Measurements from ENCODE around the gene VPS45.
"Not testable (repeated sequence)": the region's sequence is repeated elsewhere in the genome, so short reads cannot be mapped to it uniquely, and the experiment has no call there.

VPS45 gene

DNA sequence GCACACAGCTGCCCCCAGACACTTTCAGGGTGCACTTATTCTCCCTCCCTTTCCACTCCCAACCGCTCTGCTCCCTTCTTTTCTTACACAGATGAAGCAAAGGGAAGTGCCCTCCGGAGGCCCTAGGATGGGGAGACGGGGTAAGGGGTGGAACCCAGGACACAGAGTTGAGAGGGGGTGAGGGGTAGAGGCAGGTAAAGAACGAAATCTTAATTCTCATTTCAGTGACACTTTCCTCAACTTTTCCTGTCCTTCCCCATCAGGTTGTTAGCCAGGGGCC is 94.9 kb downstream of the VPS45 start:
- DNase-seq, result no peak

DNA sequence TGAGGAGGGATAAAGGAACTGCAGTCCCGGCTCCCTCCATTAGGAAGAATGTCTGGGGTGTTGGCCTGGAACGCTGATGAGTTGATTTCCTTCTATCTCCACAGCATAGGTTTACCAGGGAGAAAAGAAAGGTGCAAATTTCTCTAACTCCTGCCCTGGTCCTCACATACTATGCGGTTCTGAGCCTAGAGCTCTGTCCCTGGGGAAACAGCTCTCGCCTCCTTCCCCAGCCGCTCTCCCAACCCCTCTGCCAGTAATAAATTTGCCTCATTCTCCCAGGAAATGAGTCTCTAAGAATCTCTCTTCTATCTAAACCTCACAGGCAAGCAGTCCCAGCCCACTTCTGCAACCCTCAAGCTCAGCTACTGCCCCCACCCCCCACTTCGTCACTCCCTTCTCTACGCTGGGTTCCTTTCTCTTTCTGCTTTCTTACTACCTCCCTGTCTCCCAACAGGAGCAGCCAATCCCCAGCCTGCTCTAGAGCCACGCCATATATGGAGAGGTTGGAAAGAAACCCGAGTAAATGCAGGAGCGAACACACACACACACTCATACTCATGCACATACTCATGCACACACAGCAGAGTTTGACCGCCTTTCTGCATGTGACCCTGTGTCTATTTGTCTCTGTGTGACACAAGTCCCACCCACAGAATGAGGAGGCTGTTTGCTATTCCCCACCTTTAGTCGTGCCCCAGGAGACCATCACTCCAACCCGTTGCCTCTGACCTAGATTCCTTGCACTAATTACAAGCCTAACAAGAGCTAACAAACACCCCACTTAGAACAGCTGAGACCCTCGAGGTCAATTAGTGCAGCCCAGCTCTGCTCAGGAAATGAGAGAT is 95.5 kb downstream of the VPS45 start:
- DNase-seq, result peak; percentile 95

DNA sequence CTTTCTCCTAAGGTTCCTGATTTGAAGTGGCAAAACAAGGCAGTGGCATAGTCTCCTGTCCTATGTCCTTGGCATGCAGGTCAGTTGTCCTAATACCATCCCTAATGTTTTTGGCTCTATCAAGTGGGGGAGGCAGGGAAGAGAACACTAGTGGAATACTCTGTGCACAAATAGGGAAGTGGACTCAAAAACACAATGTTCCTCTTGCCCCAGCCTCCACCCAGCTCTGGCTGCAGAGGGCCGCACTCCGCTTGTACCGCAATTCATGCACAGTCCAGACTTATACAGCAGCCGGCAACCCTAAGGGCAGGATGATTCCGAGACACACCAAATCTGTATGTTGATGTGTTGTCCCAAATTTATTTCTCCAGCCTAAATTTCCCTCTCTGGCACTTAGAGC is 96.6 kb downstream of the VPS45 start:
- no peak for DNase-seq

DNA sequence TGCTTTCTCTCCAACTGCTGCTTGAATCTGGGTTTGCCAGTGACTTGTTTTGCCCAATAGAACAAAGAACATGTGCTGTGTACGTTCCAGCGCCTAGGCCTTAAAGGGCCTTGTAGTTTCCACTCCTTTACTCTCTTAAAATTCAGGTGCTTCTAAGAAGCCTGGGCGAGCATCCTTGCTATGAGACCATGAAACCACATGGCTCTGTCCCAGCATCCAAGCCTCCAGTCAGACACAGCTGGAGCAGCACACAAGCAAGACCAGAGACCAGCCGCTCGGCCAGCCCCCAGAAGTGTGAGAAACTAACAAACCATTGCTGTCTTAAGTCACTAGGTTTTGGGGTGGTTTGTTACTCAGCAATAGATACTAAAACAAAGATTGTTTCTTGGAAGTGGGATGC is 97.2 kb downstream of the VPS45 start:
- DNase-seq, result no peak

DNA sequence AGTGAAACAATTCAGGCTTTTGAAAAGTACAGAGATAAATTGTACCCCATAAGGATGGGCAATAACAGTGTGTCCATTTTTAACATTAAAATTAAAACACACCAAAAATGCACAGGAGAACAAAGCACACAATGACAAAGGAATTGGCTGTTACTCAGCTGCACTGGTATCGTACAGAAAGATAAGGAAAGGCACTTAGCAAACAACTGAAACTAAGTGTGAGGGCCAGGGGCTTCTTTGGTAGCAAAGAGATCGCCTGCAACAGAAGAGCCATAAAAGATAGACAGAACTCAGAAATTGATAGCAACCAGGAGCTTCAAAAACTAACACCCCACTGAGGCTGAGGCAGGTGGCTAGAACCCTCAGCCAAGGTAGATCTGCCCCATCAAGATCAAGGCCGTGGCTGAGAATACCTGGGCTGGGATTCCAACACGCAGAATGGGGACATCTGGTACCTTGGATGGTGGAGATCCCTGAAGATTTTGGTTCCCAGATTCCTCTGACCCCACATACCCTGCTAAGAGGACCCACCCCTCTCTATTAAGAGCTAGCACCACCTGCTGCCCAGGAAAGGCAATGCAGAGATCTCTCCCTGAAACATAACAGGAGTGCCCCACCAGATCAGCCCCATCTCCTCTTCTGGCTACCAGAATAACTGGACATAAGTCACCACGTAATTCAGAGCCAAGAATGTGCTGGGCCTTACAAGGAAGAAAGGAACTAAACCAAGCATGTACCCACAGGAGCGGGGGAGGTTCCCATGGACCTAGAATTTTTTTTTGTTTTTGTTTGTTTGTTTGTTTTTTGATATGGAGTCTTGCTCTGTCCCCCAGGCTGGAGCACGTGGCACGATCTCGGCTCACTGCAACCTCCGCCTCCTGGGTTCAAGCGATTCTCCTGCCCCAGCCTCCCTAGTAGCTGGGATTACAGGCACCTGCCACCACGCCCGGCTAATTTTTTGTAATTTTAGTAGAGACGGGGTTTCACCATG is 98.3 kb downstream of the VPS45 start:
- DNase-seq, result peak; percentile 52

DNA sequence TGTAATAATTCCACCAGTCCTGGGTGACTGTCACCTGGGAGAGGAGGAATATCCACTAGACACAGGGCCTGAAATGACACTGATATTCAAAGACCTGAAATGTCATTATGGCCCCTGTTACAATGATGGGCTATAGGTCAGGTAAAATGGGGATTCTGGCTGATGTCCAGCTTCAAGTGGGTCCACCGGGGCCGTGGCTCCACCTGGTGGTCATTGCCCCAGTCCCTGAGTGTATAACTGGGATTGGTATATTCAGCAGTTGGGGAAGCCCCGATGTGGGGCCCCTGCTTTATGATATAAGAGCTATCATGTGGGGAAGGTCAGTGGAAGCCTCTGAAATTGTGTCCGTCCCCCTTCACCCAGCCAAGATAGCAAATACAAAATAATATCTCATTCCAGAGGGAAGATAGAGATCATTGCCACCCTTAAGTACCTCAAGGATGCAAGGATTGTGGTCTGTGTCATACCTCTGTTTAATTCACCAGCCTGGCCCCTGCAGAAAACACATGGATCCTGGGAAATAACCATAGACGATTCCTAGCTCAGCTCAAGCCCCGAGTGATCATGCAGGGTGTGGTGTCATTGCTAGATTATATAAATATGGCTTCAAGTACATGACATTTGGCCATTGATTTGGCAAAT is 101.5 kb downstream of the VPS45 start:
- peak; percentile 9 for DNase-seq

DNA sequence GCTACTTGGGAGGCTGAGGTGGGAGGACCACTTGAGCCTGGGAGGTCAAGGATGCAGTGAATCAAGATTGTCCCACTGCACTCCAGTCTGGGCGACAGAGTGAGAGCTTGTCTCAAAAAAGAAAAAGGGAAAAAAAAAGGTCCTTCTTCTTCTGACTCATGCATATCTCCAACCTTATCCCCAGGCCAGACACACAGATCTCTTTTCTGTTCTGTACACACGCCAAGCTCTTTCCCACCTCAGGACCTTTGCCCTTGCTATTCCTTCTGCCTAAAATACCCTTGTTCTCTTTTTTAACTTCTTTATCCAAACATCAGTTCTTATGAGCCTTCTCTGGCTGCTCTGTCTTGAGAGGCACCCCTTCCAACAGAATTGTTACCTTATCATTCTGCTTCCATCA is 104.2 kb downstream of the VPS45 start:
- no peak for DNase-seq

DNA sequence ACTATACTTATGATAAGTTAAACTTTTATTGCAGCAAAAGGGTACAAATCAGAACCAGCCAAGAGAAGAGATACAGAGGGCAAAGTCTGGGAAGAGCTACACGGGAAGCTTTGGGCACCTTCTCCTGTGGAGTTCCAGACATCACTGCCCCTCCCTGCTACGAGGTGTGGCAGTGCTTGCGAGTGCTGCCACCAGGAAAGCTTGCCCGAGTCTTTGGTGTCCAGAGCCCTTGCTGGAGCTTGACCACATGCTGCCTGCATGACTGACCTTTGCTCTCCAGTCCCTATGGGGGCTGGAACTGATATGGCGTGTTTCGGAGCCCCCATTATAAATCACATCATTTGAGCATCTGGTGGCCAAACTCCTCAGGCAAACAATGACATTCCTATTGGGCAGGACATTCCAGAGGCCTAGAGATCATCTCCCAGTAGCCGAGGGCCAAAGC is 105.6 kb downstream of the VPS45 start:
- no peak for DNase-seq

DNA sequence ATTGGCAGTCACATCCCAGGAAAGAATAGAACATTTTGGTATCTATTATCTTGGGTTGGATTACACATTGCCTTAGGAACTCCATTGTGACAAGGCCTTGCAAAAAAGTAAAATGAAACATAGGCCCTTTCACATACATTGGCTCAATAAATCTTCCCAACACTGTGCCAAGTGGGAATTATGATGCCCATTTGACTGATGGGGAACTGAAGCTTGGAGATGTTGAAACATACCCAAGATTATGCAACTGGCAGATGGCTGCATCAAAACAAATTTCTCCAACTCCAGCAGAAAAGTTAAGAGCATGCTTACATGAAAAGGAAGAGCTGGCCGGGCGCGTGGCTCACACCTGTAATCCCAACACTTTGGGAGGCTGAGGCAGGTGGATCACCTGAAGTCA is 109.0 kb downstream of the VPS45 start:
- no peak for DNase-seq

DNA sequence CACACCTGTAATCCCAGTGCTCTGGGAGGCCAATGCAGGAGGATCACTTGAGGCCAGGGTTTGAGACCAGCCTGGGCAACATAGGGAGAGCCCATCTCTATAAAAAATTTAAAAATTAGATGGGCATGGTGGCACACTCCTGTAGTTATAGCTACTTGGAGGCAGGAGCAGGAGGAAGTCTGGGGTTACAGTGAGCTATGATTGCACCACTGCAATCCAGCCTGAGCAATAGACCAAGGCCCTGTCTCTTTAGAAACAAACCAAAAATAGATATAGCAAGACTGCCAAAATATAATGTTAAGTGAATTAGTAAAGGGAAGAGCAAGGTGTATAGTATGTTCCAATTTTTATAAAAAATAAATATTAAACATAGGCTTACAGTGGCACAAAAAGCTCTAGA is 111.0 kb downstream of the VPS45 start:
- no peak for DNase-seq

DNA sequence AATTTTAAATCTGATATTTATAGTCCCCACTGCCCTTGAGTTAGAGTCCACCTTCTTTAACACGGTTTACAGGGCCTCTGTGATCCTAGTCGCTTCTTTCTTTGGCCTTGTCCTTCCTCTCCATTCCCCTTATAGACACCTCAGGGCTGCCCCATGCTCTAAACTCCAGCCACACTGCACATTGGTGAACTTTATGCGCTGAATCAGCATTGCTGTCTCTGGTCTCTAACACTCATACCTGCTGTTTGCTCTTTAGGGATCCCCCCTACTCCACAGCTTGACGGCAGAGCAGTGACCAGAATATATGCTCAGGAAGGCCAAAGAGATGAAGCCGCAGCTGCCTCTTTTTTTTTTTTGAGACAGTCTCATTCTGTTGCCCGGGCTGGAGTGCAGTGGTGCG is 112.3 kb downstream of the VPS45 start:
- no peak for DNase-seq

DNA sequence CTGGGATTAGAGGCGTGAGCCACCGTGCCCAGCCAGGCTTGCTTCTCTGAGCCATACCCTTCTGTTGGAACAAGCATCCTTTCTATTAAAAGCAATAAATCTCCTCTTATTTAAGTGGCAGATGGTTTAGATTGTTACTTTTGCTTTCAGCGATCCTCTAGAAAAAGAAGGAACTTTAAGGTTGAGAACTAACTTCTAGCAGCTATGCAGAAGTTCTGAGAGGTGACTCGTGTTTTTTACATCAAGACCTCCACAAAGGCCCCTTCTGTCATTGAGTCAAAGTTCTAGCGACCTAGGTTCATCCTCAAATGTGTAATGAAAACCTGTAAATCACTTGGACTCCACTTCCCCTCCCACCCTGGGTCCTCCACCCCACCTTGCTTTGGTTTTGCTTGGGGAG is 112.9 kb downstream of the VPS45 start:
- no peak for DNase-seq

DNA sequence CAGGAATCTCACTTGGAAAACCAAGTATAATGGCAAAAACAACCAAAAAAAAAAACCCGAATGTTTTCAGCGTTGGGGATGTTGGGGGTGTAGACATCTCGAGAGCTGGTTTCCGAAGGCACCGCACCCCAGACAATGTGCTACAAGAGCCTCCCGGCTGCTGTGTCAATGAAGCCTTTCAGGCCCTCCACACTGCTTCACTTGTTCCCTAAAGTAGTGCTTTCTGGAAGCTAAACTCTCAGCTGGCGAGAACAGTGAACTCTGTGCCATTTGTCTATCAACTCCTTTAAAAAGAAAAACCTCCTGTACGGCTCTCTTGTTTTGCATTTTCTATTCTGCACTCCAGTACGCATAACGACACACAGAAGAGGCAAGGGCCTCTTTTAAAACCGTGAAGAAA is 114.7 kb downstream of the VPS45 start:
- no peak for DNase-seq

DNA sequence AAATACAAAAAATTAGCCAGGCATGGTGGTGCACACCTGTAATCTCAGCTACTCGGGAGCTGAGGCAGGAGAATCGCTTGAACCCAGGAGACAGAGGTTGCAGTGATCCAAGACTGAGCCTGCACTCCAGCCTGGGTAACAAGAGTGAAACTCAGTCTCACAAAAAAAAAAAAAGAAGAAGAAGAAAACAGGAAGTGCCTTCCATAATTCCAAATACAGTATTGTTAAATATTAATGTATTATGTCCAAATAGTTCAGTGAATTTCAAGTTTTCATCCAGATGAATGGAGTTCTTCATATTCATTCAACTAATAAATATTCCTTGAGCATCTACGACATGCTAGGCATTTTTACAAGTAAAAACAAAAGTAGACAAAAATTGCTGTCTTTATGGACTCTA is 115.5 kb downstream of the VPS45 start:
- DNase-seq, result no peak

DNA sequence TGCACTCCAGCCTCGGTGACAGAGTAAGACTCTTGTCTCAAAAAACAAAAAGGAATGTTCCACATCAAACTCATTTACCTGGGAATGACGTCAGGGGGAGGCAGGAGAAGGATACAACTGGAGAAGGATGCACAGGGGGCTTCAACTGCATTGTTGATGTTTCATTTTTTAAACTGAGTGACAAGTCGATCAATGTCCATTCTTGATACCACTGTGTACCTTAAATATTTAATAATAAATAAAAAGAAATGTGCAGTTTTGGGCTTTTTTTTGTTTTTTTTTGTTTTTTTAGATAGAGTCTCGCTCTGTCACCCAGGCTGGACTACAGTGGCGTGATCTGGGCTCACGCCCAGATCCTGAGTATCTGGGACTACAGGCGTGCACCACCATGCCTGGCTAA is 117.9 kb downstream of the VPS45 start:
- no peak for DNase-seq

DNA sequence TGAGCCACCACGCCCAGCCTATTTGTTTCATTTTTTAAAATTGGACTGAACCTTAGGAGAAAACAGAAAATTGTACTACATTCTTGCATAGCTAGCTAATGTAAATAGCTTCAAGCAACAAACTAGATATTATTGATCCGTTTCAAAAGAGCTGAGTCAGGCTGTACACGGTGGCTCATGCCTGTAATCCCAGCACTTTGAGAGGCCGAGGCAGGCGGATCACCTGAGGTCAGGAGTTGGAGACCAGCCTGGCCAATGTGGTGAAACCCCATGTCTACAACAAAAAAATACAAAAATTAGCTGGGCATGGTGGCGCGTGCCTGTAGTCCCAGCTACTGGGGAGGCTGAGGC is 118.8 kb downstream of the VPS45 start:
- DNase-seq, result not testable (repeated sequence)

DNA sequence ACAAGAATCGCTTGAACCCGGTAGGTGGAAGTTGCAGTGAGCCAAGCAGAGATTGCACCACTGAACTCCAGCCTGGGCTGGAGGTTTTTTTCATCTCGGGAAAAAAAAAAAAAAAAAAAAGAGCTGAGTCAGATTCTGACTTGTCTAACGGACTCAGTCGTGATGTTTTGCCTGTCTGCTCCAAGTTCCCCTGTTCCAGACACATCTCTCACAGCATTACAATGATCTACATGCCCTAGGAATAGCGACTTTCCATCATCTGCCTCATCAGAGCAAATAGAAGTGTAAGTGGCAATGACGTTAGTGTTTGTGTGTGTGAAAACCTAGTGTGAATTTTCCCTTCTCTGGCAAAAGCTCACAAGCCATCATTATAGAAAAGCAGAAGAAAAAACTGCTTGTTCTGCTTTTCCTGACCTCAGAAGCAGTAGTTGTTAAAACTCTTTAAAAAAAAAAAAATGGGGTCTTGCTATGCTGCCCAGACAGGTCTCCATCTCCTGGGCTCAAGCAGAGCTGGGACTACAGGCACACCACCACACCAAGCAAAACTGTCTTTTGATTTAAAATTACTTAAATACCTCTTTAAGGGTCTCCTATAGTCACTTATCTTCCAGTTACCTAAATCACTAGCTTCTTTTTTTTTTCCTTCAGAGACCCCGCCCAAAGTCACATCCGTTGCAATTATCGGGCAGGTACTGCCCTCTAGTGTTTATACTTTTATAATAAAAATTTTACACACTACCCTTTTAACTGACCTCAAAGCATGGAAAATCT is 119.4 kb downstream of the VPS45 start:
- DNase-seq, result peak; percentile 46

DNA sequence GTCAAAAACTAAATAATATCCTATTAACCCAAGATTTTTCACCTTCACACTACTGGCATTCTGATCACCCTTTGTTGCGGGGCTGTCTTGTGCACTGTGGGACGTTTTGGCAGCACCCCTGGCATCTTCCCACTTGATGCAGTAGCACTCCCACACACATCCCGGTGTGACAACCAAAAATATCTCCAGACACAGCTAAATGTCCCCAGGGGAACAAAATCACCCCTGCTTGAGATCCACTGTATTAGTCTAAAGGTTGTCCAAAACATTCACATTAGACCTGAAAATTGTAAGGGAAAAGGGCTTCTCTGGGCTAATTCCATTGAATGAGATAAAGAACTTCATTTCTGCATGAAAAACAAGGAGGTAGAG is 120.0 kb downstream of the VPS45 start:
- DNase-seq, result no peak

DNA sequence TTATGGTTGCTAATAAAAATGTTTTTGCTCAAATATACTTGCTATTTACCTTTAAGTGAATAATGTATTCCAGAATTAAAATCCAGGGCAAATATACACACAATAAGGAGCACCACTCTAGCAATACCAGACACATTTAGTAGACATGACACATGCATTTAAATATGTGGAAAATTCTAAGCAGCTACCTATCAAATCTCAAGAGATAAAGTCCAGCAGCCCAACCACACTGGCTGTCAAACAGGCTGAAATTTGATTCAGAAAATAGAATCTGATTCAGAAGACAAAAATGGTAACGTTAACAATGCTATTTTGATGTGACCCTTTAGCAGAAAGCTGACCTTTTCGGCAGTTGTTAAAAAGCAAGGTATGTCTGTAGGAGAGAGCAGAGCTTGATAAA is 124.4 kb downstream of the VPS45 start:
- DNase-seq, result no peak

DNA sequence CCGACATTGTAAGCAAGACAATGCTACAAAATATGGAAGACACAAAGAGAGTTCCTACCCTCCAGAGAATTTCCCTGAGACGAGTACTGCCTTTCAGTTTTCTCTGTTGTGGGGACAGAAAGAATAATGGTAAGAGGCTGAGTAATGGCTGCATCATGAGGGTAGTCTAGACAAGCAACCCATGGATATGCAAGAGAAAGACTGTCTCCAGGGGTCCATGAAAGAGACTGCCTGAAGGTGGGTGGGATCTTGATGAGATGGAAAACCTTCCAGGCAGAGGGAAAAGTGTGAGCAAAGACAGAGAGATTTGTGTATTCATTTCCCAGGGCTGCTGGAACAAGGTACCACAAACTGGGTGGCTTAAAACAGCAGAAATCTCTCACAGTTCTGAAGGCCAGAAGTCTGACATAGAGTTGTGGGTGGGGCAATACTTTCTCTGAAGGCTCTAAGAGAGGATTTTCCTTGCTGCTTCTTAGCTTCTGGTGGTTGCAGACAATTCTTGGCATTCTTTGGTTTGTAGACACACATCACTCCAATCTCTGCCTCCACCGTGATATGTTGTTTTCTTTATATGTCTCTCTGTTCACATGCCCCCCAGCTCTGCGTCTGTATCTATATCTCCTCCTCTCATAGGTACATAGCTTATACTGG is 126.9 kb downstream of the VPS45 start:
- no peak for DNase-seq
